C4-2B (cell line): ENCODE measurements around the gene PREX1.

ENCODE experiments used
- H3K27ac ChIP-seq: fragments of 450-650 bp; 2 replicates; pipeline ENCODE4 v1.5.1; 2017
- ZFX ChIP-seq: fragments of 450-650 bp; IDR thresholded peaks from 2 replicates; pipeline ENCODE4 v1.6.1; 2017
- TF ChIP-seq, protein P1 (sequence below): fragments of 450-650 bp; conservative IDR thresholded peaks from 2 replicates; pipeline ENCODE4 v1.5.1; 2017; ENCODE audit warnings: mild to moderate bottlenecking

Gene PREX1

GRCh38 chr20:48629069-48629959, 198.5 kb downstream of the PREX1 start:
- no peak overlapping the region for H3K27ac ChIP-seq
- TF ChIP-seq ZFX = no peak
- TF ChIP-seq, protein P1, sequence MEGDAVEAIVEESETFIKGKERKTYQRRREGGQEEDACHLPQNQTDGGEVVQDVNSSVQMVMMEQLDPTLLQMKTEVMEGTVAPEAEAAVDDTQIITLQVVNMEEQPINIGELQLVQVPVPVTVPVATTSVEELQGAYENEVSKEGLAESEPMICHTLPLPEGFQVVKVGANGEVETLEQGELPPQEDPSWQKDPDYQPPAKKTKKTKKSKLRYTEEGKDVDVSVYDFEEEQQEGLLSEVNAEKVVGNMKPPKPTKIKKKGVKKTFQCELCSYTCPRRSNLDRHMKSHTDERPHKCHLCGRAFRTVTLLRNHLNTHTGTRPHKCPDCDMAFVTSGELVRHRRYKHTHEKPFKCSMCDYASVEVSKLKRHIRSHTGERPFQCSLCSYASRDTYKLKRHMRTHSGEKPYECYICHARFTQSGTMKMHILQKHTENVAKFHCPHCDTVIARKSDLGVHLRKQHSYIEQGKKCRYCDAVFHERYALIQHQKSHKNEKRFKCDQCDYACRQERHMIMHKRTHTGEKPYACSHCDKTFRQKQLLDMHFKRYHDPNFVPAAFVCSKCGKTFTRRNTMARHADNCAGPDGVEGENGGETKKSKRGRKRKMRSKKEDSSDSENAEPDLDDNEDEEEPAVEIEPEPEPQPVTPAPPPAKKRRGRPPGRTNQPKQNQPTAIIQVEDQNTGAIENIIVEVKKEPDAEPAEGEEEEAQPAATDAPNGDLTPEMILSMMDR = no peak

- TF ChIP-seq, protein P1 = no peak
- TF ChIP-seq ZFX = no peak
- no peak overlapping the region for H3K27ac ChIP-seq
Measured at GRCh38 chr20:48627737-48628128, 200.1 kb downstream of the PREX1 start.

DNA sequence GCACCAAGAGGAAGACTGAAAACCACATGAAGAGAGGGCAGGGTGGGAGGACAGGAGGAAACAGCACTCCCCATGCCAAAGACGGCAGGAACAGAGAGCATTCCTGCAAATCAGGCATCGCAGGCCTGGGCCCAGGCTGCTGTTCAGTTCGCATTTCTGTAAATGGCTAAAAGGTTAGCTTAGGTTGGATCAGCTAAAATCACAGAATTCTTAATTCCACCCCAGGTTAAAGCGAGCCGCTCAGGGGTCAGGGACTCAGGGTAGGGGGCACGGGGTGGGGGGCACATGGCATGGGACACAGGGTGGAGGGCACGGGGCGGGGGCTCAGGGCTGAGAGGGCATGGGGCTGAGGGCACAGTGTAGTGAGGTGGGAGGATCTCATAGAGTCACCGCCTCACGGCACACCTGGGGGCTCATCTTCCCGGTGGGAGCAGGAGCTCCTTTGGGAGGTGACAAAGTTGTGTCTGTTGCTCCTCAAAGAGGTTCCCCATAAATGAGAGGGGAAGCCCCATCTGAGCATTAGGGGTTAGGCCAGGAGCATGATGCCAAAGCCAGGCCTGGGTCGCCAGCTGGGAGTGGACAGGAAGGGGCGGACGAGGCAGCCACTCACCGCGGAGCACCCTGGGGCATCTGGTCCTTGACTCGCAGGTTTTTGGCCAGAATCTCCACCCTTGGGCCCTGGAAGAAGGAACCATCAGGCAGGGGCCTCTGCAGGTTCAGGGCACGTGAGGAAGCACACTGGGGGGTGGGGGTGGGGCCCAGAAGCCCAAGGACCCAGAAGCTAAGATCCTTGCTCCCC, 200.7 kb downstream of the PREX1 start:
- no peak for TF ChIP-seq ZFX
- TF ChIP-seq, protein P1 = no peak
- H3K27ac ChIP-seq = no peak overlapping the region

GRCh38 chr20:48626226-48626937, 201.4 kb downstream of the PREX1 start:
- TF ChIP-seq, protein P1 = no peak
- TF ChIP-seq ZFX = no peak
- H3K27ac ChIP-seq = no peak overlapping the region

GRCh38 chr20:48625136-48625900, 202.5 kb downstream of the PREX1 start:
- H3K27ac ChIP-seq = no peak overlapping the region

GRCh38 chr20:48624315-48625020, 203.3 kb downstream of the PREX1 start:
- TF ChIP-seq, protein P1 = no peak
- TF ChIP-seq ZFX = no peak
- H3K27ac ChIP-seq = no peak overlapping the region

More at GRCh38 chr20:48625136-48625900, 202.5 kb downstream of the PREX1 start:
- TF ChIP-seq, protein P1 = no peak
- TF ChIP-seq ZFX = no peak
